GM10266 (cell line): ENCODE results near the gene TULP1.

Experiments used
- DNase-seq: peaks from one replicate; pipeline ENCODE4 v3.0.0; 2012; ENCODE audit errors: extremely low spot score
- CTCF ChIP-seq: IDR thresholded peaks from 2 replicates; pipeline ENCODE4 v1.5.1; 2012; ENCODE audit warnings: mild to moderate bottlenecking, low read depth; ENCODE audit not compliant: control insufficient read depth, insufficient read depth; ENCODE audit errors: missing control alignments

TULP1 gene

DNA sequence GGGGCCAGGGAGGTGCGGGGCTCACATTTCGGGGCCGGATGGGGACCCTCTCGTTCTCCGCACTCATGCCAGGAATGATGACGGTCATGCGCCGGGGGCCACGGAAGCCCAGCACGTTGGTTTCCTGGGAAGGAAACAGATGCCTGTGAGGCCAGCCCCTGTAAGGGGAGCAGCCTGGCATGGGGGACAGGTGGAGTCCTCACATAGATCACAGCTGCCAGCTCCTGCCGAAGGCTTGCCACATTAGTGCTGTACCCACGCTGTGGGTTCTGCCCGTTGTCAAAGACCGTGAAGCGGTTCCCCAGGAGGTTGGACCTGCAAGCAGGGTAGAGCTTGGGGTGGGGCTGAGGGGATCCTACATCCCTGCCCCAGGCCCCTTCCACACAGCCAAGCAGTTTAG lies 9.2 kb downstream of the TULP1 start:
- no peak for DNase-seq
- TF ChIP-seq CTCF = no peak

- no peak for TF ChIP-seq CTCF
- DNase-seq = no peak
Observed at GRCh38 chr6:35501784-35502183, 10.9 kb downstream of the TULP1 start.

GRCh38 chr6:35500782-35501181 lies 11.9 kb downstream of the TULP1 start:
- no peak for TF ChIP-seq CTCF
- DNase-seq = no peak

DNA sequence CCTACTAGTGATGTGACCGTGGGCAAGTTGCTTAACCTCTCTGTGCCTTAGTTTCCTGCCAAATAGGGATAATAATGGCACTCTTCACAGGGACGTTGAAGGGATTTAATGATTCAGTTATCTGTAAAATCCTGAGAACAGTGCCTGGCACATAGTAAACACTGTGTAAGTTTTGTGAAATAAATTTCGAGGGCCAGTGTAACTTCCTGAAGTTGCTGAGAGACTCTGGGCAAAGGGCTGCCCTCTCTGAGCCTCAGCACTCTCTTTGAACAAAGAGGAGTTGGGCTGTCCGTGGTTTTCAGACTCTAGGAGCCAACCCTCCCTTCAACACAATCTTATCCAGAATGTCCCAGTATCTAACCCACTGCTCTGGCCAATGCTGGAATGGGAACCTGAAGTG lies 13.3 kb downstream of the TULP1 start:
- no peak for TF ChIP-seq CTCF
- DNase-seq = no peak

GRCh38 chr6:35498422-35499067 lies 14.2 kb downstream of the TULP1 start:
- TF ChIP-seq CTCF = no peak
- DNase-seq = no peak

GRCh38 chr6:35497571-35498421 lies 14.9 kb downstream of the TULP1 start:
- DNase-seq = no peak
- no peak for TF ChIP-seq CTCF

DNA sequence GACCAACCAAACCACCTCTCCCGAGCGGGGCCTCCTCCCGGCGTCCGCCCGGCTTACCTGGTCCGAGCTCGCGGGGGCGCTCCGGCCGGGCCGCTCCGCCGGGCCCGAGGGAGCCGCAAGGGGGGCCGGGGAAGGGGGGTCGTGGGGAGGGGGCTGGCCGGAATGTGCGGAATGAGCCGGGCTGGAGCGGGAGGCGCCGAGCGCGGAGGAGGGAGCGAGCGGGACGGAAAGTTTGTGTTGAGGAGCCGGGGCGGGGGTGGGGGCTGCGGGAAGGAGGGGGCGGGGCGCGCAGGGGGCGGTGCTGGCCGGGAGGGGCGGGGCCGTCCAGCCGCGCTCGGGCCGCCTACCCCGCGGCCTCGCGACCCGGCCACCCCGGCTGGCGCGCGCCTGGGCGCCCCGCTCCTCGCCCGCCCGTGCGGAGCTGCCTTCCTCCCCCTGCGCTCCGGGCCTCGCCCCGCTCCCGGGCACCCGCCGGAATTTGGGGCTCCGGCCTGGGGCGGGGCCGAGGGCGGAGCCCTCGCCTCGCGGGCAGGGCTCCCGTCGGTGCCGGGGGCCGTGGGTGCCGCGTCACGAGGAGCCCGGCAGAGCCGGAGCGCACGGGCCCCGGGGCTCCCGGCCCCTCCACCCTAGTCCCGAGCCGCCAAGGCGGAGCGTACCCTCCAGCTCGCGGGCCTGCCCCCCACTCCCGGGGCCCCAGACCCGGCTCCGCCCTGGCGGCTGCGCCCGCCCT lies 15.7 kb downstream of the TULP1 start, which contains the start of gene TEAD3:
TEAD3 (minus strand) TSS at position 239 of the 730 bp plus-strand sequence.
- DNase-seq = peak; percentile 94
- peak; percentile 12 for TF ChIP-seq CTCF
